COLO668 (cell line): ENCODE measurements around the gene PTPRJ.

Experiments
- DNase-seq: peaks from one replicate; lab custom pipeline; 2025; ENCODE audit not compliant: unreplicated experiment; lab: John Stamatoyannopoulos, UW

PTPRJ gene

DNA sequence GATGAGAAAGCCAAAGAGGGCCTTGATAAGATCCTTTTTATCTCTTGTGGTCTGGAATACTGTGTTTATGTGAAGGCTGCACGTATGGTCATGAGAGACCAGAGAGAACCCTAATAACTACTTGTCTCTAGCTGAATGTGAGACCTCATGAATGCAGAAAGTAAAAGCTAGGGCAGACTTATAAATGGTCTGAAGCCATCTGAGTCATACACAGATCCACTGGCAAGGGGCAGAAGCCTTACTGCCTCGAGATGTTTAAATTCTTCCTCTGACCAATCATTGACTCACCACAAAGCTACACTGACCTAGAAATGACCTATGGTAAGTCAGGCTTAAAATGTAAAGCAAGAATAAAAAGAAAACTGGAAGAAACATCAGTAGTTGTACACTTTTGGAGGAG, 213.5 kb downstream of the PTPRJ start:
- no peak for DNase-seq

GRCh38 chr11:48207881-48208280, 227.5 kb downstream of the PTPRJ start:
- DNase-seq: no peak

GRCh38 chr11:48210052-48210451, 229.7 kb downstream of the PTPRJ start:
- DNase-seq: no peak

GRCh38 chr11:48216510-48216909, 236.2 kb downstream of the PTPRJ start, which contains the start of gene OR4B1:
Gene OR4B1, plus strand, starts transcription at chr11:48216810. Its CDS starts 0 bp downstream, at chr11:48216810.
- no peak for DNase-seq
